GM13976 (cell line): ENCODE data around the gene OR6Q1.

Experiments
- DNase-seq: peaks from one replicate; pipeline ENCODE4 v3.0.0; 2012; ENCODE audit warnings: low spot score
- in situ Hi-C: fragments of 300-500 bp; cut with MboI; formaldehyde crosslinking; loops from one replicate; pipeline ENCODE4 v1.12.0; 2022; ENCODE audit warnings: low sequenced_read_pairs, mixed read lengths, inconsistent platforms; ENCODE audit not compliant: unreplicated experiment
- TF ChIP-seq, protein P1 (sequence below): IDR thresholded peaks from 2 replicates; pipeline ENCODE4 v1.5.1; 2012; ENCODE audit warnings: borderline replicate concordance, mild to moderate bottlenecking; ENCODE audit not compliant: insufficient read depth; ENCODE audit errors: extremely low read depth, missing control alignments, control extremely low read depth

OR6Q1 gene

DNA sequence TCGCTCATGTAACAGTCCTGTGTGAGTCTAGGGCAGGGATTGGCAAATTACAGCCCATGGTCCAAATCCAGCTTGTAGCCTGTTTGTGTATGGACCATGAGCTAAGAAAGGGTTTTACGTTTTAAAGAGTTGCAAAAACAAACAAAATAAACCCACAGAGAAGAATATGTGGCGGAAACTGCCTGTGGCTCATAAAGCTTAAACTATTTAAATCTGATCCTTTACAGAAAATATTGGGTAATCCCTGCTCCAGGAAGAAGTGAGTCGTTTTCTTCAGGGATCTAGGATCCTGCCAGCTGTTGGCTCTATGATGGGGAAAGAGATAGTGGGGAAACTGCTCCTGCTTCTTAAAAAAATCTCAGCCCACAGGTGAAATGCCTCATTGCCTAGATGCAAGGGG is 3.4 kb upstream of the OR6Q1 start:
- DNase-seq = no peak
- in situ Hi-C loops = no loop called here
- TF ChIP-seq, protein P1, sequence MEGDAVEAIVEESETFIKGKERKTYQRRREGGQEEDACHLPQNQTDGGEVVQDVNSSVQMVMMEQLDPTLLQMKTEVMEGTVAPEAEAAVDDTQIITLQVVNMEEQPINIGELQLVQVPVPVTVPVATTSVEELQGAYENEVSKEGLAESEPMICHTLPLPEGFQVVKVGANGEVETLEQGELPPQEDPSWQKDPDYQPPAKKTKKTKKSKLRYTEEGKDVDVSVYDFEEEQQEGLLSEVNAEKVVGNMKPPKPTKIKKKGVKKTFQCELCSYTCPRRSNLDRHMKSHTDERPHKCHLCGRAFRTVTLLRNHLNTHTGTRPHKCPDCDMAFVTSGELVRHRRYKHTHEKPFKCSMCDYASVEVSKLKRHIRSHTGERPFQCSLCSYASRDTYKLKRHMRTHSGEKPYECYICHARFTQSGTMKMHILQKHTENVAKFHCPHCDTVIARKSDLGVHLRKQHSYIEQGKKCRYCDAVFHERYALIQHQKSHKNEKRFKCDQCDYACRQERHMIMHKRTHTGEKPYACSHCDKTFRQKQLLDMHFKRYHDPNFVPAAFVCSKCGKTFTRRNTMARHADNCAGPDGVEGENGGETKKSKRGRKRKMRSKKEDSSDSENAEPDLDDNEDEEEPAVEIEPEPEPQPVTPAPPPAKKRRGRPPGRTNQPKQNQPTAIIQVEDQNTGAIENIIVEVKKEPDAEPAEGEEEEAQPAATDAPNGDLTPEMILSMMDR = no peak

DNA sequence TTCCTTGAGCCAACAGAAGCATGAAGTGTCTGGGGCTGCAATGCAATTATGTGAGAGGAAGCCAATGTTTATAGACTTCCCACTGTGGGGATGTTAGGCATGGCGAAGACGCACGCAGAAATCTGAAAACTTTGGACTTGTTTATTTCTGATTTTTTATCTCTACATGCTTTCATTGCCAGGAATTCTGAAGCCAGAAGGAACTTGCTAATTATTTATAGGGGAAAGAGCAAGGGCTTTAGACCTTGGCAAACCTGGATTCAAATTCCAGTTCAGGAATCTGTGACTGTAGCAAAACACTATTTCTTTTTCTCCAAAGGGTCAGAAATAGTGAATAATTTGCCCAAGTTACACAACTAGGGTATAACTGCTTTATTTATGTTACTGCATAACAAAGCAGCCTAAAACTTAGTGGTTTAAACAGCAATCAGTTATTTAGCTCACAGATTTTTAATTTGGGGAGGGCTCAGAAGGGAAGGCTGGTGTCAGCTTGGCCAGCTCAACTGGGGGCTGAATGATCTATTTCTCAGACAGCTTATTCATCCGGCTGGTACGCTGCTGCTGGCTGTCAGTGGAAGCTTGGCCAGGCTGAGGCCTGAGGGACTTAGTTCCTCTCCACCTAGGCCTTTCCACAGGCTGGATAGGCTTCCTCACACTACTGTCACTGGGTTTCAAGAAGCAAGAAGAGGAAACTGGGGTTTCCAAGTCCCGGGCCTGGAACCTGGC is 1.9 kb upstream of the OR6Q1 start:
- in situ Hi-C loops = no loop called here
- TF ChIP-seq, protein P1 = no peak
- no peak for DNase-seq

DNA sequence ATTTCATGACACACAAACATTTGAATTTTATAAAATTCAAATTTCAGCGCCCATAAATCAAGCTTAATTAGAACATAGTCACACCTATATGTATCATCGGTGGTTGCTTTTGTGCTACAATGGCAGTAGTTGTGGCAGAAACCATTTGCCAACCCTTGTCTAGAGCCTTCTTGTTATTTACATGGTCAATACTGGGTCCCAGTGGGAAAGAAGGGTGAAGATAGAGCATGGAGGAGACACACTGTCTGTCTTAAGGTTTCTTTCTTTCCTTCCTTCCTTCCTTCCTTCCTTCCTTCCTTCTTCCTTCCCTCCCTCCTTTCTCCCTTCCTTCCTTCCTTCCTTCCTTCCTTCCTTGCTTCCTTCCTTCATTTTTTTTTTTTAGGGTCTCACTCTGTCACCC is 3.7 kb downstream of the OR6Q1 start:
- no peak for DNase-seq
- TF ChIP-seq, protein P1 = no peak
- in situ Hi-C loops = no loop called here

DNA sequence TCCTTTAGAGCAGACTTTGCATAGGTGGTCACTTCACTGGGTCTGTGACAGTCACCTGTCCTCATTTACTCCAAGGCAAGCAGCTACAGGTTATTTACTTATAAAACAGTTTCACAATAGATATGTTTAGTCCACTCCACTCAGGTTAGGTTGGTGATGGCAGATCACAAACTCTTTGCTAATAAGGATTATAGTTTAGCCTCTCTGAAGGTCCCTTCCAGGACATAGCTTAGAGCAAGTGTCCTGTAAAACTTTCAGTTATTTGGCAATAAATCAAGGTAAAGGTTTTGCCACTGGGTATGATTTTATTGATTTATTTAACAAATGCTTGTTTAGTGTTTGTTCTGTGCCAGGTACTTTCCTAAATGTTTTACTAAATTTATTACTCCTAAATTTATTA is 8.8 kb downstream of the OR6Q1 start:
- in situ Hi-C loops = no loop called here
- TF ChIP-seq, protein P1 = no peak
- no peak for DNase-seq

DNA sequence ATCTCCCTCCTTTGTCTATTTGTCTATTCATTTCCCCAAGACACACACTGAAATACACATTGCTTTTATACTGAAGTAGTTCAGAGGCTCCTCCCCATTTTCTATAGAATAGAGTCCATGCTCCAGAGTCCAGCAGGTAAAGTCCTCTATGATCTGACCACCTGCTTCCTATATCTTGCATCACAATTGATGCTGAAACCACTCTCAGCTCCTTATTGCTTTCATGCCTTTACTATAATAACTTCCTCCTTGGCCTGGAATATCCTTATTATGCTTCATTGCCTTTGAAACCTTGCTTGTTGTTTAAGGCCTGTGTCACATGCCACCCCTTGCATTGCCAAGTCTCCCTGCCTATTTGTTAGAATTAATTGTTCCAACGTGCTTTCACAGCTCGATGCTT is 12.6 kb downstream of the OR6Q1 start:
- no peak for DNase-seq
- in situ Hi-C loops = no loop called here

DNA sequence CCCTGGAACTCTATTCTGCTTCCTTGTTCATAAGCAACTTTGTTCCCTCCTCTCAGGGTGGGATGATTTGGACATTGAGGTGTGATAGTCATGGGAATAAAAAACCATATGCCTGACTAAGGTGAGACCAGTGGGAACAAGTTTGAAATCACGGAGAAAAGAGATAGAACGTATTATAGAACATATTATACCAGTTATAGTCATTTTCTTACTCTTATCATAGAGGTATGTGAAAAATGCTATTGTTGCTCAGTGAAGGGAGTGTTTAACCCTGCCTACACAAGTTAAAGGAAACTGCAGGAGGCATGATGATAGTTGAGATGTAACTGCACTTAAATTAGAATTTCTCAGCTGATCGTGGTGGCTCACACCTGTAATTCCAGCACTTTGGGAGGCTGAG is 15.5 kb downstream of the OR6Q1 start:
- TF ChIP-seq, protein P1 = no peak
- in situ Hi-C loops = no loop called here
- no peak for DNase-seq

More for the DNA sequence above, 12.6 kb downstream of the OR6Q1 start:
- TF ChIP-seq, protein P1 = no peak
